Adrenal gland (tissue), 12 donors: ENCODE results near the gene C1QTNF9. TPM values are rescaled to one million over a fixed set of nuclear protein-coding genes. Genes with fewer than 3 reads are reported as not detected.

Experiments used
- DNase-seq, 7 donors: peaks; one replicate each; pipeline ENCODE4 v3.0.0-alpha.2; 2019 to 2020
- H3K27ac ChIP-seq, 5 donors: fragments of 200-600 bp; sonication (generic) in 4 of 5; 1 replicate in 3 of 5; 2 replicates in 2 of 5; pipeline versions ENCODE4 v1.5.1 to v1.8.0; 2016 to 2020; ENCODE audit warnings: mild to moderate bottlenecking in 1 of 5
- H3K27me3 ChIP-seq: fragments of 200-600 bp; 2 replicates; pipeline ENCODE4 v1.8.0; 2021
- H3K36me3 ChIP-seq, 2 donors: fragments of 200-600 bp; replicated peaks in 1 of 2; 1 replicate in 1 of 2; 2 replicates in 1 of 2; pipeline versions ENCODE4 v1.5.1 to v1.8.0; 2018 to 2022
- H3K4me1 ChIP-seq, 2 donors: fragments of 200-600 bp; replicated peaks in 1 of 2; 1 replicate in 1 of 2; 2 replicates in 1 of 2; pipeline versions ENCODE4 v1.5.1 to v1.8.0; 2018 to 2021
- H3K4me3 ChIP-seq, 4 donors: fragments of 200-600 bp; sonication (generic) in 3 of 4; one replicate each; pipeline ENCODE4 v1.5.1; 2016 to 2018
- H3K9me3 ChIP-seq, 3 donors: fragments of 200-600 bp; sonication (generic) in 1 of 3; replicated peaks in 1 of 3; 1 replicate in 2 of 3; 2 replicates in 1 of 3; pipeline versions ENCODE4 v1.5.1 to v1.8.0; 2016 to 2021
- POLR2A ChIP-seq, 2 donors: fragments of 450-650 bp; IDR thresholded peaks; one replicate each; pipeline ENCODE4 v1.6.1; 2017; ENCODE audit warnings: antibody characterized with exemption in 2 of 2, mild to moderate bottlenecking in 2 of 2, moderate library complexity in 1 of 2
- WGBS, 4 donors: extraction: QIAGEN DNeasy Blood & Tissue Kit in 2 of 4; methylation state at CpG; one replicate each; pipeline versions ENCODE4 v1.1.5 to v1.1.7; 2013 to 2017; 5-methylcytosine and 5-hydroxymethylcytosine counted together
- intact Hi-C, 2 donors: fragments of 100-400 bp; cut with DNase I; formaldehyde crosslinking; loops; one replicate each; pipeline versions ENCODE4 v1.14.1 to v1.15.0; 2022 to 2023
- polyA plus RNA-seq, 3 donors: library from polyadenylated mRNA; stranded (reverse); fragments of 200-250 nt in 2 of 3; fragments of 350-450 nt in 1 of 3; fragmentation: Illumina TruSeq in 1 of 3; extraction: RNeasy Lipid Tissue Mini Kit (QIAGEN cat#74804) in 1 of 3; gene quantifications; one replicate each; pipeline ENCODE4 v1.2.3, GENCODE V29; 2013 to 2014
- total RNA-seq, 9 donors: library from RNA; depleted of rRNA in 4 of 9; stranded (reverse); fragments of >200 nt in 4 of 9; fragments of 120-200 nt in 1 of 9; fragmentation: NEBNext Ultra II Directional in 1 of 9; extraction: Animal tissue kit (Norgen Biotek cat#: 25700) in 1 of 9; gene quantifications; one replicate each; pipeline versions ENCODE4 v1.1.0 to v1.2.4, GENCODE V29; 2013 to 2023
- TF ChIP-seq, protein P1 (sequence below), 6 experiments: fragments of 450-650 bp in 4 of 6; fragments of 200-600 bp in 2 of 6; sonication (generic) in 1 of 6; IDR thresholded peaks; 1 replicate in 5 of 6; 2 replicates in 1 of 6; pipeline versions ENCODE4 v1.5.1 to v1.8.0; 2016 to 2021; ENCODE audit warnings: antibody characterized with exemption in 6 of 6, mild to moderate bottlenecking in 2 of 6, moderate library complexity in 1 of 6
- donor health status: healthy with polysubstance abuse.
- donor health status: Bipolar disorder and iron deficiency.
- donor health status: DM: yes; HTN: yes; CAD: no.
- donor health status: DM: no; HTN: no; CAD: no.
- donor health status: DM: no; HTN: no; CAD: no.
- donor health status: DM: yes; HTN: yes; CAD: no.

C1QTNF9 gene
- total and polyA plus RNA-seq, 12 donors, result 0.11 to 0.94 (median 0.16) TPM; not detected in 9

DNA sequence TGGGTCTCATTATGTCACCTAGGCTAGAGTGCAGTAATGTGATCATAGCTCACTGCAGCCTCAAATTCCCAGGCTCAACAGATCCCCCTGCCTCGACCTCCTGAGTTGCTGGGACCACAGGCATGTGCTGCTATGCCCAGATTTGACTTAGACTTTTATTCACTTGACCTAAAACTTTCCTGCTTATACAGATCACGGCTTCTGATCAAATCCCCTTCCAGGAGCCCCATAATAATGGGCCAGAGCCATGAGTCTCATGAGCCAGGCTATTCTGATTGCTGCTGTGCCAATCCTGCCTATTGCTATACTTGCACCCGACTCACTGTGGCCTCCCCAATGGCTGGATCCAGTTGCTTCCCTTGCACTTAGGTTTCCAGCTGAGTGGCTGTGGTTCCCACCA lies 42.0 kb downstream of the C1QTNF9 start:
- H3K9me3 ChIP-seq, result no peaks in the 10 kb centered on the region
- no peak for TF ChIP-seq POLR2A (IDR thresholded peaks at IDR 0.05)
- TF ChIP-seq, protein P1, sequence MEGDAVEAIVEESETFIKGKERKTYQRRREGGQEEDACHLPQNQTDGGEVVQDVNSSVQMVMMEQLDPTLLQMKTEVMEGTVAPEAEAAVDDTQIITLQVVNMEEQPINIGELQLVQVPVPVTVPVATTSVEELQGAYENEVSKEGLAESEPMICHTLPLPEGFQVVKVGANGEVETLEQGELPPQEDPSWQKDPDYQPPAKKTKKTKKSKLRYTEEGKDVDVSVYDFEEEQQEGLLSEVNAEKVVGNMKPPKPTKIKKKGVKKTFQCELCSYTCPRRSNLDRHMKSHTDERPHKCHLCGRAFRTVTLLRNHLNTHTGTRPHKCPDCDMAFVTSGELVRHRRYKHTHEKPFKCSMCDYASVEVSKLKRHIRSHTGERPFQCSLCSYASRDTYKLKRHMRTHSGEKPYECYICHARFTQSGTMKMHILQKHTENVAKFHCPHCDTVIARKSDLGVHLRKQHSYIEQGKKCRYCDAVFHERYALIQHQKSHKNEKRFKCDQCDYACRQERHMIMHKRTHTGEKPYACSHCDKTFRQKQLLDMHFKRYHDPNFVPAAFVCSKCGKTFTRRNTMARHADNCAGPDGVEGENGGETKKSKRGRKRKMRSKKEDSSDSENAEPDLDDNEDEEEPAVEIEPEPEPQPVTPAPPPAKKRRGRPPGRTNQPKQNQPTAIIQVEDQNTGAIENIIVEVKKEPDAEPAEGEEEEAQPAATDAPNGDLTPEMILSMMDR (IDR thresholded peaks at IDR 0.05), result no peak
- no peaks in the 10 kb centered on the region for H3K4me1 ChIP-seq
- H3K27me3 ChIP-seq, result no peaks in the 10 kb centered on the region
- H3K27ac ChIP-seq, result no peak overlapping the region
- no peak overlapping the region for H3K4me3 ChIP-seq
- intact Hi-C loops, result no loop called here
- 73 to 85% (median 76%) methylated on average over 3 of the region's 3 CpGs for WGBS, 4 donors
- no peak for DNase-seq
- no peaks in the 10 kb centered on the region for H3K36me3 ChIP-seq

DNA sequence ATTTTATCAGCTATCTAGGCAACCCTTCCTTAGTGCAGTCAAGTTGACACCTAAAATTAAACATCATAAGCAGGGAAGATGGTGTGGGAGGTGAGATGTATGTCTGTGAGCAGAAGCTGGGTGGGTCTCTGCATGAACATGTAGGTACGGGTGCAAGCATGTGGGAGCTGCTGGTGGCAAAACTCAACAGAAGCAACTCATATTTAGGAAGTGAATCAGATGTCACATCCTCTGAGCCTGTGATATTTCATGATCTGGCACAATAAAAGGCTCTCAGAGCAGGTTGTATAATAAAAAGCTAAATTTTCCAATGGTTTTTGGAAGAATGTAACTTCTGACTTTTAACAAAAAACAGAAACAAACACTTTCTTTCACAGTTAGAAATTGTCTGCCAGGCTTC lies 44.4 kb downstream of the C1QTNF9 start:
- WGBS, 4 donors, result 48 to 88% (median 78%) methylated on average over 1 of the region's 1 CpG
- intact Hi-C loops, result no loop called here
- no peaks in the 10 kb centered on the region for H3K36me3 ChIP-seq
- TF ChIP-seq POLR2A (IDR thresholded peaks at IDR 0.05), result no peak
- TF ChIP-seq, protein P1 (IDR thresholded peaks at IDR 0.05), result no peak
- no peak for DNase-seq
- H3K9me3 ChIP-seq, result no peaks in the 10 kb centered on the region
- H3K27me3 ChIP-seq, result no peaks in the 10 kb centered on the region
- H3K4me1 ChIP-seq, result no peaks in the 10 kb centered on the region
- H3K27ac ChIP-seq, result no peak overlapping the region
- H3K4me3 ChIP-seq, result no peak overlapping the region

DNA sequence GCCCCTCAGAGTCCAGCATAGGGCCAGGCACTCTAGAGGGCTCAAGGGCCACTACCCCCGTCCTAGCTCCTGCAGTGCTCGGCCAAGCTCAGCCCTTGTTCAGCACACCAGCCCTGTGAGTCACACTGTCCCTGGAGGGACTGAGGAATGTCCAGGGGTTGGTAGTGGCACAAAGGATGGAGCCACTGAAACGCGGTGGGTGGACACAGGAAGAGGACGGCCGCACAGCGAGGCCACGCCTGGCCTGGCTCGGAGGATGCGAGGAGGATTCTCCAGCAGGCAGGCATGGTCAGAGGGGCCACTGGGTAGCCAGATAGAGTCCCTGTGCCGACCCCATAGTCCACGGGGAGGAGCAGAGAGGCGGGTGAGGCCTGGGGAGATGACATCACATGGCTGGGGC lies 45.7 kb downstream of the C1QTNF9 start:
- 84 to 92% (median 90%) methylated on average over 11 to 13 of the region's 13 CpGs for WGBS, 4 donors
- Histone ChIP-seq H3K36me3 (no peaks in the 10 kb centered on the region), H3K9me3 (no peaks in the 10 kb centered on the region), H3K4me1 (no peaks in the 10 kb centered on the region), H3K27me3 (no peaks in the 10 kb centered on the region), H3K27ac (no peak overlapping the region), H3K4me3 (no peak overlapping the region)
- DNase-seq, result no peak
- intact Hi-C loops, result no loop called here
- TF ChIP-seq, protein P1 (IDR thresholded peaks at IDR 0.05), result no peak
- no peak for TF ChIP-seq POLR2A (IDR thresholded peaks at IDR 0.05)

DNA sequence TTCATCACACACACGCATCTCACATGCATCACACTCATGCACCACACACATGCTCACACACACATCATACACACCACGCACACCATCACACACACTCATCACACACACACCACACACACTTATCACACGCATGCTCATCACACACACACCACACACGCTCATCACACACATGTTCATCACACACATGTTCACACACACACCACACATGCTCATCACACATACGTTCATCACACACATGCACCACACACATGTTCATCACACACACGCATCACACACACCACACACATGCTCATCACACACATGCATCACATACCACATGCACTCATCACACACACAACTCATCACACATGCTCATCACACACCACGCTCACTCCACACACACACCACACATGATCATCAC lies 46.9 kb downstream of the C1QTNF9 start:
- no peak for DNase-seq
- intact Hi-C loops, result no loop called here

More for the DNA sequence above, 46.9 kb downstream of the C1QTNF9 start:
- WGBS, 4 donors, result 84 to 88% (median 87%) methylated on average over 7 of the region's 7 CpGs
- Histone ChIP-seq H3K27me3 (no peaks in the 10 kb centered on the region), H3K27ac (no peak overlapping the region), H3K9me3 (no peaks in the 10 kb centered on the region), H3K4me1 (no peaks in the 10 kb centered on the region), H3K4me3 (no peak overlapping the region), H3K36me3 (no peaks in the 10 kb centered on the region)
- no peak for TF ChIP-seq POLR2A (IDR thresholded peaks at IDR 0.05)
- TF ChIP-seq, protein P1 (IDR thresholded peaks at IDR 0.05), result no peak
